Choroid plexus epithelial cell (primary cell): Measurements from ENCODE around the gene FLT4.

Experiments
- DNase-seq: peaks from one replicate; pipeline ENCODE4 v3.0.0-alpha.2; 2010; ENCODE audit warnings: low read depth
- H3K4me3 ChIP-seq: 2 replicates; pipeline ENCODE4 v1.5.1; 2011; ENCODE audit warnings: low read depth, mild to moderate bottlenecking, control low read depth, low read length, moderate library complexity
- TF ChIP-seq, protein P1 (sequence below): conservative IDR thresholded peaks from 2 replicates; pipeline ENCODE4 v1.5.1; 2011; ENCODE audit warnings: low read depth, mild to moderate bottlenecking, control low read depth, inconsistent platforms, low read length, moderate library complexity

The FLT4 gene

DNA sequence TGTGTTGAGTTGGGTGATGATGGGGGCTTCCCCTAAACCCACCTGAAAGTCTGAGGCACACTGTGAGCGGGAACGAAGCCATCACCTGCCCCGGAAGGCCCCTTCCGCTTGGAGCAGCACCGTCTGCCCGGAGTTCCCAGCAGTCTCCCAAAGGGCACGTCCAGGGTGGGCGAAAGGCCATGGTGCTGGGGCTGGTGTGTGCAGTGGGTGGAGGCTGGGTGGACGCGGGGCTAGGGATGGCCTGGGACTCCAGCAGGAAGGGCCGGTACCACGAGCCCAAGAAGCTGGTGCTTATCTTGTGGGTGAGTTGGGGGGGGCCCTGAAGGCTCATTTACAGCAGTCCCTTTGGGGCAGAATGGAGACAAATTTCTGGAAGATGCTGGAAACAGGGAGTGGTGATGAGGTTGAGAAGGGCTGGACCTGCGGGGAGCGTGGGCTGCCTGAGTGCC is 4.6 kb downstream of the FLT4 start:
- DNase-seq, result no peak

DNA sequence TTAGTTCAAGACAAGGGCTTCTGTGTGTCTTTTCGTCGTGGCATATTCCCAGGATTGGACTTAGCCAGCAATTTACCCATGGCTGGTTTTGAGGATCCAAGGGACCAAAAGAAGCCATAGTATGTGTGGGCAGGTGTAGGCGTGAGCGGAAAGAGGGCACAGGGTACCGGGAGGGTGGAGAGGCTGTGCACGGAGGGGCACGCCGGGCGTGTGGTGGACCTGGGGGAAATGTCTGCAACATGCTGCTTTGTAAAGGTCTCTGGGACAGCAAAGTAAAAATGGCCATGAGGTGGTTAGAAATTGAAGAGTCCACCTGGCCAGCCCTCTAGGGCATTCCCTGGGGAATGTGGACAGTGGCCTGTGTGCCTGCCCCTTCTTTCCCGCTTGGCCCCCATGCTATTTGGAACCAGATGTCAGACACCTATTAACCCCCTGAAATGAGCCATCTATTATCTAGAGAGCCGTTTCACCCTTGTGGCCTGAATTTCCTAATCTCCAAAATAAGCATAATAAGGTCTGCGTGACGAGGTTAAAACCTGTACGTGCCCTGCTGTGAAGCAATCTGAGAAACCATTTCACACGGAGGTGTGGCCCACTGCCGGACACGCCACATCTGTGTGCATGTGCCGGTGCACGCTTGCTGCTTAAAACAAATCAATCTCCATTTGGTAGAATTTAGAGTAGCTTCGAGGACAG is 5.1 kb downstream of the FLT4 start:
- TF ChIP-seq, protein P1, sequence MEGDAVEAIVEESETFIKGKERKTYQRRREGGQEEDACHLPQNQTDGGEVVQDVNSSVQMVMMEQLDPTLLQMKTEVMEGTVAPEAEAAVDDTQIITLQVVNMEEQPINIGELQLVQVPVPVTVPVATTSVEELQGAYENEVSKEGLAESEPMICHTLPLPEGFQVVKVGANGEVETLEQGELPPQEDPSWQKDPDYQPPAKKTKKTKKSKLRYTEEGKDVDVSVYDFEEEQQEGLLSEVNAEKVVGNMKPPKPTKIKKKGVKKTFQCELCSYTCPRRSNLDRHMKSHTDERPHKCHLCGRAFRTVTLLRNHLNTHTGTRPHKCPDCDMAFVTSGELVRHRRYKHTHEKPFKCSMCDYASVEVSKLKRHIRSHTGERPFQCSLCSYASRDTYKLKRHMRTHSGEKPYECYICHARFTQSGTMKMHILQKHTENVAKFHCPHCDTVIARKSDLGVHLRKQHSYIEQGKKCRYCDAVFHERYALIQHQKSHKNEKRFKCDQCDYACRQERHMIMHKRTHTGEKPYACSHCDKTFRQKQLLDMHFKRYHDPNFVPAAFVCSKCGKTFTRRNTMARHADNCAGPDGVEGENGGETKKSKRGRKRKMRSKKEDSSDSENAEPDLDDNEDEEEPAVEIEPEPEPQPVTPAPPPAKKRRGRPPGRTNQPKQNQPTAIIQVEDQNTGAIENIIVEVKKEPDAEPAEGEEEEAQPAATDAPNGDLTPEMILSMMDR, result no peak
- DNase-seq, result no peak
- no peak overlapping the region for H3K4me3 ChIP-seq

More for the DNA sequence above, 4.6 kb downstream of the FLT4 start:
- no peak overlapping the region for H3K4me3 ChIP-seq
- TF ChIP-seq, protein P1, result no peak

DNA sequence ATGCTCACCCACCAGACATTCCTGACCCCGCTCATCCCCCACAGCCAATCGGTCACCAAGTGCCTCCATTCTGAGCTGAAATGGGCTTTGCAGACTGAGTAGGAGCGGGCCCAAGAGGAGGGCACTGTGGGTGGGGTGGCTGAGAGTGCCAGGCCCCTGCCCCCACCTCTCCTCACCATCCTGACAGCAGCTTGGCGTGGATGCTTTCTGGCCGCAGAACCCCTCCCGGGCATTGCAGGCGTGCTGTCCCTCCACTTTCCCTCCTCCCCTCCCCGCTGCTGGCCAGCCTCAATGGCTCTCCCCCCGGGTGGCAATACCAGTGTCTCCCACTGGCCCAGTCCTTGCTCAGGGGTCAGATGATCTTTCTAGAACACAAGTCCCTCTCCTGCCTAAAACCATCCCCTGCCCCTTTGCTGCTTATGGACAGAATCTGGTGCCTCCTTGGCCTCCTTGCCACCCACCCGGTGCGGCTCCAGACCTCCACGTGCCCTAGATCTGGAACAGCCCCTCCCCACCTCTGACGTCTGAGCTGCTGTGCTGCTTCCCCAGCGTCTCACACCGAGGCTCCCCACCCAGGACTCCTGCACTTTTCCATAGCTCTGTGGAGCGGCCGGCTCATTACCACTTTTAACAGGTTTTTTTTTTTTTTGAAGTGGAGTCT is 6.1 kb downstream of the FLT4 start:
- DNase-seq, result no peak
- H3K4me3 ChIP-seq, result no peak overlapping the region
- TF ChIP-seq, protein P1, result no peak

DNA sequence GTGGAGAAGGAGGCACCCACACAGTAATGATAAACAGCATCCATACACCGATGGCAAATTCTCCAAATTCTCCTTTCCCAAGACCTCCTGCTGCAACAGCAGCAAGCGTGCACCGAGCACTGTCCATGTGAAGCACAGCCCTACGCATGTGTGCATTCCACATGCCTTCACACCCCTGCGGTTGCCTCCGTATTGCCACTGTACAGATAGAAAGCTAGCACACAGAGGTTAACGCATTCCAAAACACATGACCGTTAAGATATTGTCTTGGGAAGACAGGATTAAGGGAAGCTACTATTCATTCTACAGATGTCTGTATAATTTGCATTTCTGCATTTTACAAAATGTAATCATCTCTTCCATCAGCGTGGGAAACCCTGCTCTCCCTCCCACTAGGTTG is 6.6 kb downstream of the FLT4 start:
- H3K4me3 ChIP-seq, result no peak overlapping the region
- no peak for DNase-seq
- TF ChIP-seq, protein P1, result no peak

DNA sequence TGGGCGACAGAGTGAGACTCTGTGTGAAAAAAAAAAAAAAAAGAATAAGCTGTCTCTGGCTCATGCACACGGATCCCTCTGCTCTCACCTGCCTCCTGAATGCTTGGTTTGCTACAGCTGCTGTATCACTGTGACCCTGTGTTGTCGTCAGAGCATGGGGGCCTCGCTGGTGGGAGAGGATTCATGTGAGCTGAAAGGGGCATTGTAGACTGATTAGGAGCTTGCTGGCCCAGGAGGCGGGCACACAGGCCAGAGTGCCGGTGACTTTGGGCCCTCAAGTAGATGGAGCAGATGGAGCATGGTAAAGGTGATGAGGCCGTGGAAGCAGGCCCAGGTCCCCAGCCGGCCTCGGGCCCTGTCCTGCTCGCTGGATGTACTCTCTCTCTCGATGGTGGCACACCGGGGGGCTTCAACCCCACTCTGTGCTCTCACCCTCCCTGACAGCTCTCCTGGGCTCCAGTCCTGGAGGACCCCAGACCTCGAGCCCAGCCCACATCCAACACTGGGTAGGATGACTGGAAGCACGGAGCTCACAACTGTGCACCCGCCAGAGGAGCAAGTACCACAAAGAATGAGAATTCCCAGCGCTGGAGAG is 7.1 kb downstream of the FLT4 start:
- TF ChIP-seq, protein P1, result no peak
- DNase-seq, result no peak
- H3K4me3 ChIP-seq, result no peak overlapping the region

DNA sequence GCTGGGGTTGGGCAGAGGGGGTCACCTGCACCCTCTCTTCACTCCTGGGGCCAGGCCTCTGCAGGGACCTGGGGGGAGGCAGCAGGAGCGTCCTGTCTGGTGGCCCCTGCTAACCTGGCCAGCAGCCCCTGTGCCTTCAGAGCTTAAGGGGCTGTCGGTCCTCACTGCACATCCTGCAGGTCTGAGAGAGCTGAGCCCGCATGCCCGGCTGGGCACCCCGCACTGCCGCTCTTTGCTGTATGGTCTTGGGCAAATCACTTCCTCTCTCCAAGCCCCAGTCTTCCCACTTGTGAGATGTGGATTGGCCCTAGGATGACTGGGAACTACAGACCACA is 7.9 kb downstream of the FLT4 start:
- TF ChIP-seq, protein P1, result no peak
- DNase-seq, result no peak
- H3K4me3 ChIP-seq, result no peak overlapping the region
